ENCODE data around the gene EGLN1.

EGLN1 gene

GRCh38 chr1:231416901-231417300 lies 5.2 kb downstream of the EGLN1 start:
- POLR2A ChIA-PET (ENCODE audit: low non-redundant PET), result no interaction called here
- CTCF ChIA-PET, result interaction anchor here (0.6 kb wide), 1 partner anchor 1653 kb away, joined by 3 read pairs; no protein-coding TSS in a partner anchor
- DNase-seq (ENCODE audit: low spot score), result no peak
- TF ChIP-seq, protein P1, sequence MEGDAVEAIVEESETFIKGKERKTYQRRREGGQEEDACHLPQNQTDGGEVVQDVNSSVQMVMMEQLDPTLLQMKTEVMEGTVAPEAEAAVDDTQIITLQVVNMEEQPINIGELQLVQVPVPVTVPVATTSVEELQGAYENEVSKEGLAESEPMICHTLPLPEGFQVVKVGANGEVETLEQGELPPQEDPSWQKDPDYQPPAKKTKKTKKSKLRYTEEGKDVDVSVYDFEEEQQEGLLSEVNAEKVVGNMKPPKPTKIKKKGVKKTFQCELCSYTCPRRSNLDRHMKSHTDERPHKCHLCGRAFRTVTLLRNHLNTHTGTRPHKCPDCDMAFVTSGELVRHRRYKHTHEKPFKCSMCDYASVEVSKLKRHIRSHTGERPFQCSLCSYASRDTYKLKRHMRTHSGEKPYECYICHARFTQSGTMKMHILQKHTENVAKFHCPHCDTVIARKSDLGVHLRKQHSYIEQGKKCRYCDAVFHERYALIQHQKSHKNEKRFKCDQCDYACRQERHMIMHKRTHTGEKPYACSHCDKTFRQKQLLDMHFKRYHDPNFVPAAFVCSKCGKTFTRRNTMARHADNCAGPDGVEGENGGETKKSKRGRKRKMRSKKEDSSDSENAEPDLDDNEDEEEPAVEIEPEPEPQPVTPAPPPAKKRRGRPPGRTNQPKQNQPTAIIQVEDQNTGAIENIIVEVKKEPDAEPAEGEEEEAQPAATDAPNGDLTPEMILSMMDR (conservative IDR thresholded peaks at IDR 0.05; ENCODE audit: low read depth), result no peak
- H3K27ac ChIP-seq, result no peak overlapping the region

DNA sequence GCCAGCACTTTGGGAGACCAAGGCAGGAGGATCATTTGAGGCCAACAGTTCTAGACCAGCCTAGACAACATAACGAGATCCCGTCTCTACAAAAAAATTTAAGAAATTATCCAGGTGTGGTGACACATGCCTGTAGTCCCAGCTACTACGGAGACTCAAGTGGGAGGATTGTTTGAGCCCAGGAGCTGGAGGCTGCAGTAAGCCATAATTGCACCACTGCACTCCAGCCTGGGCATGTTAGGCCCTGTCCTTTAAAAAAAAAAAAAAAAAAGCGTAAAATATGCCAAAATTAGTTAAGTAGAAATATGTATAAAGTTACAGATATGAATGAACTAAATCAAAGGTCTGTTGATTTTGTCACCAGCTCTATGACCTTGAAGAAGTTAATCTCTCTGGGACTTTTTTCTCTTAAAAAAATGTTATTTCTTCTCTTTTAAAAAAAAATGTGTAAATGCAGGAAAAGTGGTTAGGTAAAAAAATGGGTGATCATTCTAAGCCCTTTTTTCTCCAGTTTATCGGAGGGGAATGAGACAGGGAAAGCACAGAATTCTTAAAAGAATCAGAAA lies 7.0 kb downstream of the EGLN1 start:
- peak overlapping the region; percentile 31; the same call in 1 of the 2 replicates for H3K27ac ChIP-seq

DNA sequence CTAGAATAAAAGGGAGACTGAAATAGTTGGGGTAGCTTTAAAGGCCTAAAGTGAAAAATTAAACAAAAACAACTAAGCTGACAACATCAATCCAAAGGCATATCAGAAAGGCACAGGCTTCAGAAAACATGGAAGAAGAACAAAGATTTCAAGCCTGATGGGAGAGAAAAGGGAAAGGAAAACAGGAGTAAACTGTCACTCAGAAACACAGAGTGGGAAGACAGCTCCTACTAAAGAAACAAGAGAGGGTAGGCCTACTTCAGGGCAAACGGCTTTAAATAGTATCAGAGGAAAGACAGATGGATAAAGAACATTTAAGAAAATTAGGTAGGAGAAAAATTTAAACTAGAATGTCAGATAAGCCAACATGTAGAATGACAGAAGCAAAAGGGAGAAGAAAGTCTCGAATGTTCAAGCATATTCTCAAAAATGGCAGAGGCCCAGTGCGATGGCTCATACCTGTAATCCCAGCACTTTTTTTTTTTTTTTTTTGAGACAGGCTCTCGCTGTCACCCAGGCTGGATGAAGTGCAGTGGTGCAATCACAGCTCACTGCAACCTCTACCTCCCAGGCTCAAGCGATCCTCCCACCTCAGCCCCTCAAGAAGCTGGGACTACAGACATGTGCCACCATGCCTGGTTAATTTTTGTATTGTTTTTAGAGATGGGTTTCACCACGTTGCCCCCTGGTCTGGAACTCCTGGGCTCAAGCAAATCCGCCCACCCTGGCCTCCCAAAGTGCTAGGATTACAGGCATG lies 7.6 kb downstream of the EGLN1 start:
- POLR2A ChIA-PET (ENCODE audit: low non-redundant PET), result no interaction called here
- TF ChIP-seq, protein P1 (conservative IDR thresholded peaks at IDR 0.05; ENCODE audit: low read depth), result no peak
- H3K27ac ChIP-seq, result peak overlapping the region; percentile 31; the same call in 1 of the 2 replicates
- CTCF ChIA-PET, result no interaction called here
- DNase-seq (ENCODE audit: low spot score), result no peak

More for the DNA sequence above, 7.0 kb downstream of the EGLN1 start:
- DNase-seq (ENCODE audit: low spot score), result no peak
- TF ChIP-seq, protein P1 (conservative IDR thresholded peaks at IDR 0.05; ENCODE audit: low read depth), result no peak
- ChIA-PET POLR2A (ENCODE audit: low non-redundant PET) (no interaction called here), CTCF (interaction anchor here (0.7 kb wide), 1 partner anchor 58 kb away, joined by 4 read pairs; no protein-coding TSS in a partner anchor)

DNA sequence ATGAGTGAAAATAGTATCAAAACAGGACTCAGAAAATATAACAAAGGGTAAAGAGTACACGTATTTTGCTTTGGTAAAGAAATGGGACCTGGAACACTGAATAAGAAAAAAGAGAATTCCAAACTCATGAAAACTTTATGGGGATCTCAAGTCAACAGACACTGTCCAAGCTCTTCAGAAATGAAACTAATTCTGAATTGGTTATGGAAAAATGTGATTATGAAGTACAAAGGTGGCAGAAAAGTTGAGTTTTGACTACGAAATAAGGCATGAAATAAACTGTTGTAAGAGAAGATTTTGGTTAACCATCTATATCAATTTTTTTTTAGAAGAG lies 8.4 kb downstream of the EGLN1 start:
- POLR2A ChIA-PET (ENCODE audit: low non-redundant PET), result no interaction called here
- CTCF ChIA-PET, result interaction anchor here (0.6 kb wide), 2 partner anchors 56 to 847 kb away, joined by 3 to 5 read pairs; no protein-coding TSS in a partner anchor
- TF ChIP-seq, protein P1 (conservative IDR thresholded peaks at IDR 0.05; ENCODE audit: low read depth), result no peak
- H3K27ac ChIP-seq, result no peak overlapping the region
- no peak for DNase-seq (ENCODE audit: low spot score)

DNA sequence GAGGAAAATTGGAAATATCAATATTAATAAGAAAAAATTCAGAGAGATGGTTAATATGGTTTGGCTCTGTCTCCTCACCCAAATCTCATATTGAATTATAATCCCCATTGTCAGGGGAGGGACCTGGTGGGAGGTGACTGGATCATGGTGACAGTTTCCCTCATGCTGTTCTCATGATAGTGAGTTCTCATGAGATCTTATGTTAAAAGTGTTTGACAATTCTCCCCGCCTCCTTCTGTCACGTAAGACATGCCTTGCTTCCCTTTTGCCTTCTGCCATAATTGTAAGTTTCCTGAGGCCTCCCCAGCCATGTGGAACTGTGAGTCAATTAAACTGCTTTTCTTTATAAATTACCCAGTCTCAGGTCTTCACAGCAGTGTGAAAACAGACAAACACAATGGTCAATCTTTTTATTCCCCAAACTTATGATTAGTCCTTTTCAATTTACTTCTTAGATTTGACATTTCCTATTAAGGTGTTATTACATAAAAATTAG lies 11.0 kb downstream of the EGLN1 start:
- TF ChIP-seq, protein P1 (conservative IDR thresholded peaks at IDR 0.05; ENCODE audit: low read depth), result no peak
- CTCF ChIA-PET, result no interaction called here
- H3K27ac ChIP-seq, result no peak overlapping the region
- POLR2A ChIA-PET (ENCODE audit: low non-redundant PET), result no interaction called here
- no peak for DNase-seq (ENCODE audit: low spot score)

GRCh38 chr1:231410036-231410612 lies 12.0 kb downstream of the EGLN1 start:
- DNase-seq (ENCODE audit: low spot score), result no peak
- TF ChIP-seq, protein P1 (conservative IDR thresholded peaks at IDR 0.05; ENCODE audit: low read depth), result no peak
- no peak overlapping the region for H3K27ac ChIP-seq
- CTCF ChIA-PET, result interaction anchor here (0.7 kb wide), 1 partner anchor 52 kb away, joined by 7 read pairs; no protein-coding TSS in a partner anchor
- POLR2A ChIA-PET (ENCODE audit: low non-redundant PET), result no interaction called here

Measured in RWPE1 (cell line).